ENCODE measurements around the gene NUP153.

NUP153 gene

GRCh38 chr6:17721671-17722070, 14.9 kb upstream of the NUP153 start:
- TF ChIP-seq CTCF (IDR thresholded peaks at IDR 0.05; ENCODE audit: low read depth, low read length): no peak
- H3K4me3 ChIP-seq (ENCODE audit: low read depth, low read length): no peak overlapping the region

GRCh38 chr6:17719323-17720041, 12.8 kb upstream of the NUP153 start:
- TF ChIP-seq CTCF (IDR thresholded peaks at IDR 0.05; ENCODE audit: low read depth, low read length): no peak
- H3K4me3 ChIP-seq (ENCODE audit: low read depth, low read length): no peak overlapping the region

GRCh38 chr6:17716221-17716620, 9.5 kb upstream of the NUP153 start:
- no peak for TF ChIP-seq CTCF (IDR thresholded peaks at IDR 0.05; ENCODE audit: low read depth, low read length)
- H3K4me3 ChIP-seq (ENCODE audit: low read depth, low read length): no peak overlapping the region

GRCh38 chr6:17714879-17715851, 8.4 kb upstream of the NUP153 start:
- 0 out of 2 replicates have a peak overlapping the region, but pooled peaks have one; percentile 4 for H3K4me3 ChIP-seq (ENCODE audit: low read depth, low read length)
- TF ChIP-seq CTCF (IDR thresholded peaks at IDR 0.05; ENCODE audit: low read depth, low read length): no peak

GRCh38 chr6:17714177-17714576, 7.5 kb upstream of the NUP153 start:
- no peak for TF ChIP-seq CTCF (IDR thresholded peaks at IDR 0.05; ENCODE audit: low read depth, low read length)
- no peak overlapping the region for H3K4me3 ChIP-seq (ENCODE audit: low read depth, low read length)

- no peak for TF ChIP-seq CTCF (IDR thresholded peaks at IDR 0.05; ENCODE audit: low read depth, low read length)
- H3K4me3 ChIP-seq (ENCODE audit: low read depth, low read length): no peak overlapping the region
Measured at GRCh38 chr6:17712576-17712975, 5.9 kb upstream of the NUP153 start.

- no peak for TF ChIP-seq CTCF (IDR thresholded peaks at IDR 0.05; ENCODE audit: low read depth, low read length)
- no peak overlapping the region for H3K4me3 ChIP-seq (ENCODE audit: low read depth, low read length)
Measured at GRCh38 chr6:17710331-17710730, 3.6 kb upstream of the NUP153 start.
